MV-4-11 (cell line): Measurements from ENCODE around the gene TBC1D9.
"Not testable (repeated sequence)": the region's sequence is repeated elsewhere in the genome, so short reads cannot be mapped to it uniquely, and the experiment has no call there.

Source experiments
- DNase-seq: peaks from one replicate; lab custom pipeline; 2025; lab: John Stamatoyannopoulos, UW

The TBC1D9 gene

DNA sequence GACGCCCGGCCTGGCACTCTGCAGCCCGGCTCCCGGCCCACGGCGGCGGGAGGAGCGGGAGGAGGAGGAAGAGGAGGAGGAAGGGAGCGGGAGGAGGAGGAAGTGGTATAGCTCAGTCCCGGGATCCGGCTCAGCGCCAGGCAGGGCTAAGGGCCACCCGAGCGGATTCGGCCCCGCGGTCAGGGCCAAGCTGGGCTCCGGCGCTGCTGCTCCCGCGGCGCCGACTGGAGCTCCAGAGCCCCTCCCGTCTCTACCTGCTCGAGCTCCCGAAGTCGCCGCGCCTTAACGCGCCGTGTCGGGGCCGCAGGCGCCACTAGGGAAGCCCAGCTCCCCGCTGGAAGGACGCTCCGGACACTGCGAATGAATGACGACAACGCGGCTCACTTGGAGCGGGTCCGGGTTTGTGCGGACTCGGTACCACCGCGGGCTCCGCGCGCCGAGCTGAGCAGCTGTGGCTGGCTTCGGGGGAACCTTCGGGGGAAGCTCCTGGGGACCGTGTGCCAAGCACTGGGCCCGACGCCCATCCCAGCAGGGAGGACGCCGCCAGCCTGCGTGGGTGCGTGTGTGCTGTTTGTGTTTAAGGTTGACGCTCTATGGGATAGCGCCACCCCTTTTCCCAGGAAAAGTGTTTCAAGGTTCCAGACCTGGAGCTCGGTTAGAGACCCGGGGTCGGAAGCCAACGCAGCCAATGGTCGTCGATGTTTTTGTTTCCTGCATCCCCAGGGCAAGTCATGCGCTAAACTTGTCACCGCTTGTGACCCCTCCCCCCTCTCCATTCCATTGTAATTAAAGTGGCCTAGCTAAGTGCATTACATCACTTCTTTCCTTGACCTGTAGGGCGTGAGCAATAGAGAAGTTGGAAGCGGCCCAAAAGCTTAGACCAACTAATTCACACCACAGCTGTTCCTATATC is at the start of gene TBC1D9:
Gene TBC1D9, minus strand, starts transcription at position 67 of the 913 bp plus-strand sequence. CDS start 340 bp downstream, outside the sequence.
- peak; percentile 68 for DNase-seq

DNA sequence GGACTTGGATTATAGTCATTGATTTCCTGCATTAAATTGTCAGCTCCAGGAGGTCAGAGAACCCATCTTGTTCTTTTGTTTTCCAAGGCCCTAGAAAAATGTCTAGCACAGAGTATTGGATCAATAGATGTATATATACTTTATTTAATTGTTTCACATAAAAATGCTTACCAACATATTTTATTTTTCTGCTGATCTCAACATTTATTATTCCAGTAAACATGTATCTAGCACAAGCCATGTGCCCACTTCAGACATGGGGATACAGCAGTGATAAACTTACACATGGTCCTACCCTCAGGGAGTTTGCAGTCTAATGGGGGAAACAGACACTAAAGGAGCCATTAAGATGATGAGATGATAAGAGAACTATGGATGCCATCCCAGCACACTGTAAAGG is 49.1 kb upstream of the TBC1D9 start:
- DNase-seq, result no peak

DNA sequence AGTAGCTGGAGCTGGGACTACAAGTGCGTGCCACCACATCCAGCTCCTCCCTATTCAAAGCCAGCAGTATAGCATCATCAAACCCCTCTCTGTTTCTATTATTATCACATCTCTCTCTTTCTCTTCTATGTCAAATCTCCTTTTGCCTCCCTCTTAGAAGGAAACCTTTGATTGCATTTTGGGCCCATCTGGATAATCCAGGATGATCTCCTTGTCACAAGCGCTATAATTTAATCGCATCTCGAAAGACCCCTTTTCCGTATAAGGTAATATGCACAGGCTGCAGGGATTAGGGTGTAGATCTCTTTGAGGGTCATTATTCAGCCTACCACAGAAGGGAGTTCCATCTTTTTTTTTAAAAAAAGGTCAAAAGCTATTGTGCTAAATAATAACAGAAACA is 46.4 kb upstream of the TBC1D9 start:
- DNase-seq, result no peak

DNA sequence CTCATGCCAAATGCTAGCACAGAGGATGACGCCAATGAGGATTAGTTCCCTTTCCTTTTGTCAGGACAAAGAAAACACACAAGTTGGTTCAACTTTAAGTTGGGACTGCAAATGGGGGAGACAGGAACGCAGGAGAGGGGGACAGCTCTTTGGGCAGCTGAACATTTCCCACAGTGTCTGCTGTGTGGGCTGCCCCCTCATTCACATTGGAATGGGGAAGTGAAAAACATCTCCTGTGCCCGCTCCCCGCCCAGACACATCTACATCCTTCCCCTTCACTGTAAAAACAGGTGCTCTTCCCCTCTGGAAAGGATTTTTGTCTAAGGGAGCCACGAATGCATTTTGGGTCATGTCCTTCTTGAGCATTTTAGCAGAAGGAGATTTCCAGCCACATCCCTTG is 44.5 kb upstream of the TBC1D9 start:
- peak; percentile 66 for DNase-seq

DNA sequence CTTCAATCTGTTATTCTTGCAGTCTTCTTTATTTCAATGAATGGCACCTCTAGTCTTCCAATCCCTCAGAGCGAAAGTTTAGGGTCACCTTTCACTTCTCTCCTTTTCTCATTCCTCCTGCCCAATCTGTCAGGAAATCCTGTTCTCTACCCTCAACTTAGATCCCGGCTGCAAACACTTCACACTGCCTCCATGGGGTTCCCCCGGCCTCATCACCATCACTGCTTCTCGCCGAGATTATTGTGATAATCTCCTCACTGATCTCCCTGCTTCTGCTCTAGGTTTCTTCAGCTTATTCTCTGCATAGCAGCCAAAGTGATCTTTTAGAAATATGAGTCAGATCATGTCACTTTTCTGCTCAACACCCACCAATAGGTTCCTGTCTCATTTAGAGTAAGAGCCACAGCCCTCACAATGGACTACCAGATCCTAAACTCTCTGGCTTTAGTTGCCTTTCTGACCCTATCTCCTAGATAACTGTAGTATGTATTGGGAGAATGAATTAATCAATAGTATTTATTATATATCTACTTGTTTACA is 43.6 kb upstream of the TBC1D9 start:
- no peak for DNase-seq

DNA sequence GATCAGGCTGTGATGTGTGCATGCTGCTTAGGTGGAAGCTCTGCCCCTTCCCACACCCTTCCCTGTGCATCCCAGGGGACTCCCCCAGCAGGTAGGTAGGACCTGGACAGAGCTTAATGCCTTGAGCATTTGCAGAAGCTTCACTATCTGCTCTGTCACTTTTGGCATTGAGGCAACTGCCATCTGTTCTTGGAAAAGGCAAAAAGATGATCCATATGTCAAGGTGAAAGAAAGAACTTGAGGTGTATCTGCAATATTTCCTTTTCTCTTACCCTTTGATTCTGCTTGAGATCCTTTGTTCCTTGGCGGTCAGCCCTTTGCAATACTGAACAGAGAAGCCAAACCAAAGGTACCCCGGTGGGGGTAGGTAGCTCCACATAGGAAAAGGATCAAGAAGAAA is 37.1 kb upstream of the TBC1D9 start:
- DNase-seq, result no peak

DNA sequence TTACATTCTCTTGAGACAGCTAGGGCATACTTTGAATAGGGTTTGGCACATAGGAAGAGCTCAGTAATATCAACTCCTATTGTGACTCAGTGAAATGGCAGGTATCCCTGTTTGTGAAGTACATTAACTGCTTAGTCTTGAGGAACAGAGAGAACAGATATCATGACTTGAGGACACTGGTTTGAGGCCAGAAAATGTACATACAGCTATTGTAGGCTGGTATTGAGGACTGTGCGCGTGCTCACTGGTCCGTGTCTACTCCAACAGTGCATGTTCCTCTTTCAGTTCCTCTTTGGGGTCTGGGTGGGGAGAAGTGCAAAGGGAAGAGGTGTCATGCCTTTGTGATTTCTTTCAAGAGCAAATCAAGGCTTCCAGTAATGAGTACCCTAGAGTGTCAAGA is 34.6 kb upstream of the TBC1D9 start:
- peak; percentile 98 for DNase-seq

DNA sequence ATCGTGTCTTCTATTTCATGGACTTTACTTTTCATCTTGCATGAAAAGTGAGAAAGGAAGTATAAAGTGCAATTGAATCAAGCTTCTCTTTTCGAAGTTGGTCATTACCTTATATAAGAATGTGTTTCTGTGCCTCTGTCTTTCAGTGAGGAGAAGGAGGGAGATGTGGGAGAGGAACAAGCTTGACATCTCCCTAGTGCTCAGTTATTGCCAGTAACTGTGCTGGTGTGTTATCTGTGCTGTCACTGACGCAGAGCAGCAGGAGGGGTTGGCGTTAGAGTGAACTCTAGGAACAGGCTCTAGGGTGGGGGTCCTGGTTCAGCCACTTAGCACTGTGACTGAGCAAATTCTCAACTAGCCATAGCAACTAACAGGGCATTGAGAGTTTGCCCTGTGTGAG is 34.0 kb upstream of the TBC1D9 start:
- no peak for DNase-seq

DNA sequence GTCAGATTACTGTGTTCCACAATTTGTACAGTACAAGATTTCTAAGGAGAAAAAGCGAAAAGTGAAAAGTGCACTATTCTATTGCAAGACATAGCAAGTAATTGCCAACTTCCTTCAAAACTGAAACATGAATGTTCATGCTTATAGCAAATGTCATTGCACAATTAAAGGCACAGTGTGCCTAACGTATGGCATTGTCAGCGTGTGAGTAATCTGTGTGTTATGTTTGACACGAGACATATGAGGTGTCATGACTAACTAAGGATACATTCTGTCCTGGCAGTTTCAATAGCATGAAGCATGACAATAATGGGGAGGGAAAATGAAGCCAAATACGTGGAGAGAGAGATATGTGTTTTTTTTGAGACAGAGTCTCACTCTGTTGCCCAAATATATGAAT is 33.6 kb upstream of the TBC1D9 start:
- peak; percentile 91 for DNase-seq

DNA sequence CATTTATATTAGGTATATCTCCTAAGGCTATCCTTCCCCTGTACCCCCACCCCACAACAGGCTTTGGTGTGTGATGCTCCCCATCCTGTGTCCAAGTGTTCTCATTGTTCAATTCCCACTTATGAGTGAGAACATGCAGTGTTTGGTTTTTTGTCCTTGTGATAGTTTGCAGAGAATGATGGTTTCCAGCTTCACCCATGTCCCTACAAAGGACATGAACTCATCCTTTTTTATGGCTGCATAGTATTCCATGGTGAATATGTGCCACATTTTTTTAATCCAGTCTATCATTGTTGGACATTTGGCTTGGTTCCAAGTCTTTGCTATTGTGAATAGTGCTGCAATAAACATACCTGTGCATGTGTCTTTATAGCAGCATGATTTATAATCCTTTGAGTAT is 26.6 kb upstream of the TBC1D9 start:
- not testable (repeated sequence) for DNase-seq

DNA sequence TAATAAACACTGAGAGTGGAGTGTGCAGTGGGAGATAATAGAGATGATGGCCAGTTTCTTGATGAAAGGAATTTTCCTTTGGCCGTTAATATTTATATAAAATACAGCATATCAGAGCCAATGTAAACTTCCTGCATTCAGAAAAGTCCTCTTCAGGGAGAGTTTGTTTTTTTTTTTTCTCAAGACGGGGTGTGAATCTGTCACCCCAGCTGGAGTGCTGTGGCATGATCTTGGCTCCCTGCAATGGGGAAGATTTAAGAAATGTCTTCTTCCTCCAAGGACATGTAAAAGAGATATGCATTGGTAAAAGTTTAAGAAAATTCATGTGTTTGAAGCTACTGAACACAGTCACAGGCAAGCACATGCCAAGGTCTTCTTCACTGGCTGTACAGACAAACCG is 25.4 kb upstream of the TBC1D9 start:
- no peak for DNase-seq

DNA sequence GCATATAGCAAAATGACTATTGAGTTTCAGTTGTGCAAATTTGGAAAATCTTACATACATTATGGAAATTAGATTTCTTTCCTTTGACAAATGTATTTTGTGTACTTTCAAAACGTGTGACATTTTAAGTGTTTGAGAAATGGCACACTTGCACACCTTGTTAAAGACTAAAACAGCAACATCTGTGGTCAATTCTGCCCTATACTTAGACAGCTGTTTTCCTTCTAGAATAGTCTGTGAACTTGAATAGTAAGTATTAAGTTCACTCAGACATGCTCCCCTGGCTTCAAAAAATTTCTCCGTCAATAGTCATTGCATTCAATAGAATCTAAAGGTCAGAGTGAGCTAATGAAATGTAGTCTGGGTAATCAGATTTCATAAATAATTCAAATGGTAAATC is 21.7 kb upstream of the TBC1D9 start:
- DNase-seq, result no peak

DNA sequence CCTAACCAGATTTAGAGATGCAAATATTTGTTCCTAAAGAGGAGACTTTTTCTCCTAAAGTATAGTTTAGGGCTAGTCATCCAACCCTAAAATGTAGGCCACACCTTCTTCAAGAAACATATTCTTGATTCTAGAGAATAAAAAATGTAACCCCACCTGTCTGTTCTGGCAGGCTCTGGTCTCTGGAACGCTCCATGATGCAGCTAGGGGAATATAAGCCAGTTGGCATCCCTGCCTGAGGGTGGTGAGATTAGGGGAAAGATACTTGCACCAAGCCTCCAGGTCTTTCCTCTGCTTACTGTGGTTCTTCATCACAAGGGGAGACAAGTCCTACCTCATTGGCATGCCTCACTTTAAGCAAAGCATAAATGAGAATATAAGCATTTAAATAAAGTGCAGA is 21.2 kb upstream of the TBC1D9 start:
- DNase-seq, result no peak

DNA sequence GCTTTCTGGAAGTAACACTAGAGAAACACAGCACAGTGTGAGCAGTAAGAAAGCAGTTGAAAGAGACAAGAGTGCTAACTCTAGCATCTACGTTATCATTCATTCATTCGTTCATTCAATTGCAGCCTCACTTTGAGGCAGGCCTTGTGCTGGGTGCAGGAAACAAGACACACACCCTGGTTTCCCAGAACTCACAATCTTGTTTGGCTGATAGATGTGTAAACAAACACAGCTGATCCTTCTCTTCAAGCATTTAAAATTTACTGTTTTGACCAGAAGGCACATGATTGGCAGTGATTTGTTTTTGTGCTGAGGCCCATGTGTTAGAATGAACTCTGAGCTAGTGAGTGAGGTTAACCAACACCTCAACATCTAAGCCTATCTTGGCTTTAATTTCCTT is 20.4 kb upstream of the TBC1D9 start:
- DNase-seq, result no peak

DNA sequence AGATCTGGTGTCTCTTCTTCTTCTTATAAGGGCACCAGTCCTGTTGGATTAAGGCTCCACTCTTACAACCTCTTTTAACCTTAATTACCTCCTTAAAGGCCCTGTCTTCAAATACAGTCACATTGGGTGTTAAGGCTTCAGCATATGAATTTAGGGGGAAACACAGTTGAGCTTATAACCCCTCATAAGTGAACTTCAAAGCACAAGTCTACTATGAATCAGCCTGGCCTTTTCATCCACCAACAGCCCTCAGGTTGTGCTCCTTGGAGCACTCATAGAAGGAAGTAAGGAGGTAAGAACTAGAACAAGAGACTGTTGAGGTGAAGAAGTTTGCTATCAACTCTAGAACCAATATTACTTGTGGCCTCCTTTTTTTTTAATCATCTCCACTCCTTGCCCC is 18.8 kb upstream of the TBC1D9 start:
- no peak for DNase-seq

DNA sequence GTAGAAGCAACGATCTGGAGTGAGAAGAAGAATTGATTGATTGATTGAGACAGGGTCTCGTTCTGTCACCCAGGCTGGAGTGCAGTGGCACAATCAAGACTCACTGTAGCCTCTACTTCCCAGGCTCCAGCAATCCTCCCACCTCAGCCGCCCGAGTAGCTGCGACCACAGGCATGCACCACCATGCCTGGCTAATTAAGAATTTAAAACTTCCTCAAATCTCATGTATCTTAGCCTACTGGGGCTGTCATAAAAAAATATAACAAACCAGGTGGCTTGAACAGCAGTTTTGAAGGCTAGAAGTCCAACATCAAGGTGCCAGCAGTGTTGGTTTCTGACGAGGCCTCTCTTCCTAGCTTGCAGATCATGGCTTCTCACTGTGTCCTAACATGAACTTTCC is 18.3 kb upstream of the TBC1D9 start:
- DNase-seq, result no peak

DNA sequence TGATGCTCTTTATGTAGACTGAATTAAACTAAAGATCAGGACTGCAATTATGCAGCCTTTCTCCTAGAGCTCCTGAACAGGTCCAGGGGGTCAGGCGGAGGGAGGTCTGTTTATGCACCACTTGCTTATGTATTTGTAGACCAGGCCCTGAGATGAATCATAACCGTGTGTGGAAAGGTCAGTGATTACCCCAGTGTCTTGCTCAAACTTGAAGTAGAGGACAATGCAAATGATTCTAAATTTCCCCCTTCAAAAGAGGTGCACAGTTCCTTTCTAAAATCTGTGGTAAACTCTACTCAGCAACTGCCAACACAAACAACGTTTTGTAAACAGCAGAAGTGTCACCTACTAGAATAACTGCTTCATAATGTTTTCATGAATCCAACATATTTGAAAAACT is 13.0 kb upstream of the TBC1D9 start:
- DNase-seq, result no peak

DNA sequence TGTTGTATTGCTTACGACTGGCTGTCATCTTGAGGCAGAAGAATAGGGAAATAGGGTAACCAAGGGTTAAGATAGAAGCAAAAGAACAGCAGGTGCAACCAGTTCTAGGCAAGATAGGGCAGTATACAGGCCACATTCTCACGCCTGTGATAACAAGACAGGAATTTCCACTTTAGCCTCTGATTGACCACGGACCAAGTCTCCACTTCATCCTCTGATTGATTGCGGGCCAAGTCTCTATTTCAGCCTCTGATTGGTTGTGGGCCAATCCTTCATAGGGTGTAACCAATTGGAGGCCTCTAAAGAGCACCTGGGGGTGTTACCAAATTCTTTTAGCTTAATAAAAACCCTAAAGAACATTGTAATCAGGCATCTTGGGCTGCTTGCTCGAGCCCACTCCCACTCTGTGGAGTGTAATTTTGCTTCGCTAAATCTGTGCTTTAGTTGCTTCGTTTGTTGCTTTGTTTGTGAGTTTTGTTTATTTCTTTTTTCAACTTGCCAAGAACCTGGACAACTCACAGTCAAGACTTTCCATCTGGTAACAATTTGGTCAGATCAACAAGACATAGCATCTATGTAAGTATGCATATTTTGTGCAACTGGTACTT is 8.7 kb upstream of the TBC1D9 start:
- DNase-seq, result no peak

DNA sequence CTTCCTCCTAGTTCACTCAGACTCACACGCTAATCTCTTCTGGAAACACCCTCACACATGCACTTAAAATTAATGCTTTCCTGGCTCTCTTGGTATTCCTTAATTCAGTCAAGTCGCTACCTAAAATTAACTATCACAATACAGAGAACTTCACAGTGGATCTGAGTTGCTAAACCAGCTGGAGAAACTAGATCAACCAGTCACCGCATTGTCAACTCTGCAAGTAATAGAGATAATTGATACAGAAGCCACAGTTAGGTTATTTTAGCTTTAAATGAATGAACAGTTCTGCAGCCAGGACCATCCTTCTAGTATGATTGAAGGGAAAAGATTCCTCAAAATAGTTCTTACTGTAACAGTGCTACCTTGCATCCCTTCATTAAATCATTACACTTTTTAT is 6.0 kb upstream of the TBC1D9 start:
- DNase-seq, result no peak

DNA sequence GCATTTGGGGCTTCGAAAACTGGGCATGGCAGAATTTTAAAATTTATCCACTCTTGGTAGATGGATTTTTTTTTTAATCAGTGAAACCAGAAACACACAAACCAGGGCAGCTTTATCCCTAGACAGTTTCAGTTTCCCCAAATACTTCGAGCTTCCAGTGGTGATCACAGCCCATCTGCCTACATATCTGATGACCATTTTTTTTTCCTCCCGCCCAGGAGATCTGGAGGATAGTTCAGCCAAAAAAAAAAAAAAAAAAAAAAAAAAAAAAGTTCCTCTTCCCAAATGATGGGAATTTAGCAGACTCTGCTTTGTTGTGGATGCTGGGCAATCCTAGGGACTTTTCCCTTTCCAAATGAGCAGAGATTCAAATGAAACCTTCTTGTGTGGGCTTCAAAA is 1.0 kb upstream of the TBC1D9 start:
- no peak for DNase-seq

DNA sequence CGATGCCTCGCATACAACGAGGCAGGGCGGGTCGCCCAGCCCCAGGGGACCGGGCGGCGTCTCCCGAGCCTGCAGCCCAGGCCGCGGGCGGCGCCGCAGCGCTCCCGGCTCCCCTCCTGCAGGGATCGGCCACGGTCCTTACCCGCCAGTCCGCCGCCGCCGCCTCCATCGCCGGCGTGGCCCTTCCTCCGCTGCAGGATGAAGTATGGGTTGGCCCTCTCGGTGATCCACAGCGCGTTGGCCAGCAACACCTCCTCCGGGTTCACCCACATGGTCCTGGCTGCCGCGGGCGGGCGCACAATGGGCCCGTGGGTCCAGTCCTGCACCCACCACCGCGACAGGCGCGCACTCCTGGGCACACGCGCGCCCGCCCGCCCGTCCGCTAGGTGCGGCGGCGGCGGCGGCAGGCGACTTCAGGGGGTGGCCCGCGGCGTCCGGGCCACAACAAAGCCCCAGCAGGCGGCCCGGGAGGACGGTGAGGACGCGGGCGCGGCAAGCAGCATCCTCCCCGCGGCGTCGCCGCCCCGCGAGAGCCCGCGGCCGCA is 339 bp downstream of the TBC1D9 start:
- no peak for DNase-seq

DNA sequence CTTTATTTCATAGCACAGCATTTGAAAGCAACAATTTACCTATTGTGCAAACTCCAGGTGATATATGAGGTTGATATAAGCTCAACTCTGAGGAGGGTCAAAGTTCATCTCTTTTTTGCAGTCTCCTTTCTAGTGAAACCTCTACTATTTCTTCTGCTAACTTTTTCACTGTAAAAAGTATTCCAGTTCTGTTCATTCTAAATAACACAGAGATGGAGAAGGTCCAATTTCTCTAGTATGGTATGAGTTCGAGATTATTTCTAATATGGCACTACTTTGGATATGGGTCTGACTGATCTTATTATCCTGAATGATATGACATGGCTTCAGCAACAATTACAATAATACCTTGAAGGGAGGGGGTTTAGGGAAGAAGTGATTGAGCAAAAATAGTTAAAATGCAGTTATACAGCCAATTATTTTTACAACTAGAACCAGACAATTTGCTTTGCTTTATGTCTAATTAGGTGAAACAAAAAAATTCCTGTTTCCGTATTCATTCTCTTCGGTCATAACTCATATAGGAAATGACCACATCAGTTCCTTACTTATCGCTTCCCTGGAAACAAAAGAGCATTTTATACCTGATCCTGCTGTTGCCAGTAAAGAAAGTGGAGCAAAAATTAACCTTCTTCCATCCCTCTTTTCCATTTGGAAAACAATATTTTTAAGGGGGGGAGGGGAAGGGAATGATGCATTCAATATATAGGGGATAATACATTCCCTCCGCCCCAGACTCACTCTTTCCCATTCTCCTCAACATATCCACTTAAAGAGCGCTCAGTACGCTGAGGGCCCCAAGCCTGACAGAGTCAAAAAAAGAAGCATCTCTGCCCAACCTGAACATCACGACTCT is 1.0 kb downstream of the TBC1D9 start:
- no peak for DNase-seq
